ENCODE measurements around the gene COG8. TPM values are rescaled to one million over a fixed set of nuclear protein-coding genes. Genes with fewer than 3 reads are reported as not detected.

The COG8 gene
- total RNA-seq, 1 donor: 34.0 TPM

DNA sequence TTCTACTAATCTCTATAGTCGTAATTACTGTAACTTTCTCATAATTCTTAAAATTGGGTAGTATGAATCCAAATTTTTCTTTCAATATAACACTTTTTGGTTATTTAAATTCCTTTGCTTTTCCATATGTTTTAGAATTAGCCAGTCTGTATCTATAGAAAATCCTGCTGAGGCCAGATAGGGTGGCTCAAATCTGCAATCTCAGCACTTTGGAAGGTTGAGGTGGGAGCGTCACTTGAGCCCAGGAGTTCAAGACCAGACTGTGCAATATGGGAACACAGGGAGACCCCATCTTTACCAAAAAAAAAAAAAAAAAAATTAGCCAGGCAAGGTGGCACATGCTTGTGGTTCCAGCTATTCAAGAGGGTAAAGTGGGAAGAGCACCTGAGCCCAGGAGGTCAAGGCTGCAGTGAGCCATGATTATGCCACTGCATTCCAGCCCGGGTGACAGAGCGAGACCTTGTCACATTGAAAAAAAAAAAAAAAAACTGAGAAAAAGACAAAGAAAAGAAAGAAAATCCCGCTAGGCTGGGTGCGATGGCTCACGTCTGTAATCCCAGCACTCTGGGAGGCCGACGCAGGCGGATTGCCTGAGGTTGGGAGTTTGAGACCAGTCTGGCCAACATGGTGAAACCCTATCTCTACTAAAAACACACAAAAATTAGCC lies 37.2 kb upstream of the COG8 start:
- no peak for DNase-seq (ENCODE audit: insufficient read length, low spot score, missing footprints)
- Histone ChIP-seq H3K27ac (ENCODE audit: low read depth, low read length) (no peak overlapping the region), H4K20me1 (ENCODE audit: insufficient read depth, low read length) (peaks cover 8% of the 10 kb centered on the region), H3K27me3 (ENCODE audit: insufficient read depth, low read length) (no peaks in the 10 kb centered on the region), H3K79me2 (ENCODE audit: insufficient read depth, low read length) (peaks cover 21% of the 10 kb centered on the region), H3K9me3 (ENCODE audit: low read depth, low read length) (no peaks in the 10 kb centered on the region), H3K4me3 (ENCODE audit: insufficient read depth, low read length) (no peak overlapping the region), H2AFZ (ENCODE audit: low read length) (no peak overlapping the region), H3K36me3 (ENCODE audit: insufficient read depth, low read length) (peaks cover 44% of the 10 kb centered on the region), H3K4me1 (ENCODE audit: insufficient read depth, low read length) (peaks cover 3% of the 10 kb centered on the region), H3K4me2 (ENCODE audit: insufficient read depth, low read length) (no peak overlapping the region)
- no peak for TF ChIP-seq CTCF (IDR thresholded peaks at IDR 0.05; ENCODE audit: extremely low read depth, low read depth, low read length)

- no peak overlapping the region for H3K27ac ChIP-seq (ENCODE audit: low read depth, low read length)
- peaks cover 15% of the 10 kb centered on the region for H3K79me2 ChIP-seq (ENCODE audit: insufficient read depth, low read length)
- no peak overlapping the region for H3K4me2 ChIP-seq (ENCODE audit: insufficient read depth, low read length)
- H4K20me1 ChIP-seq (ENCODE audit: insufficient read depth, low read length): peaks cover 6% of the 10 kb centered on the region
- H3K4me3 ChIP-seq (ENCODE audit: insufficient read depth, low read length): no peak overlapping the region
- no peaks in the 10 kb centered on the region for H3K27me3 ChIP-seq (ENCODE audit: insufficient read depth, low read length)
- no peaks in the 10 kb centered on the region for H3K4me1 ChIP-seq (ENCODE audit: insufficient read depth, low read length)
- DNase-seq (ENCODE audit: insufficient read length, low spot score, missing footprints): no peak
- H3K9me3 ChIP-seq (ENCODE audit: low read depth, low read length): no peaks in the 10 kb centered on the region
- H3K36me3 ChIP-seq (ENCODE audit: insufficient read depth, low read length): peaks cover 45% of the 10 kb centered on the region
- H2AFZ ChIP-seq (ENCODE audit: low read length): no peak overlapping the region
- no peak for TF ChIP-seq CTCF (IDR thresholded peaks at IDR 0.05; ENCODE audit: extremely low read depth, low read depth, low read length)
These were observed 33.7 kb upstream of the COG8 start for GRCh38 chr16:69373019-69373418.

DNA sequence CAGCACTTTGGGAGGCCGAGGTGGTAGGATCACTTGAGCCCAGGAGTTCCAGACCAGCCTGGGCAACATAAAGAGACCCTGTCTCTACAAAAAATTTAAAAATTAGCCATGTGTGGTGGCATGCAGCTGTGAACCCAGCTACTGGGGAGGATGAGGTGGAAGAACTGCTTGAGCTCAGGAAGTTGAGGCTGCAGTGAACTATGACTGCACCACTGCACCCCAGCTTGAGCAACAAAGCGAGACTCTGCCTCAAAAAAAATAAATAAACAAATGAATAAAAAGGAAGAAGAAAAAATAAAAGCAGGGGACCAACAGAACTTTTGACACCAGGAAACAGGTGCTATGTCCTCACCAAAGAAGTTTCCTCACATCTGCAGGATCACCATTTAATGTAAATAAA lies 32.2 kb upstream of the COG8 start:
- no peak for TF ChIP-seq CTCF (IDR thresholded peaks at IDR 0.05; ENCODE audit: extremely low read depth, low read depth, low read length)
- no peak overlapping the region for H3K4me2 ChIP-seq (ENCODE audit: insufficient read depth, low read length)
- H3K4me3 ChIP-seq (ENCODE audit: insufficient read depth, low read length): no peak overlapping the region
- no peak overlapping the region for H2AFZ ChIP-seq (ENCODE audit: low read length)
- no peaks in the 10 kb centered on the region for H3K9me3 ChIP-seq (ENCODE audit: low read depth, low read length)
- no peaks in the 10 kb centered on the region for H3K4me1 ChIP-seq (ENCODE audit: insufficient read depth, low read length)
- peaks cover 6% of the 10 kb centered on the region for H4K20me1 ChIP-seq (ENCODE audit: insufficient read depth, low read length)
- peaks cover 51% of the 10 kb centered on the region for H3K36me3 ChIP-seq (ENCODE audit: insufficient read depth, low read length)
- H3K79me2 ChIP-seq (ENCODE audit: insufficient read depth, low read length): peaks cover 15% of the 10 kb centered on the region
- no peak overlapping the region for H3K27ac ChIP-seq (ENCODE audit: low read depth, low read length)
- no peaks in the 10 kb centered on the region for H3K27me3 ChIP-seq (ENCODE audit: insufficient read depth, low read length)
- no peak for DNase-seq (ENCODE audit: insufficient read length, low spot score, missing footprints)

- peaks cover 6% of the 10 kb centered on the region for H4K20me1 ChIP-seq (ENCODE audit: insufficient read depth, low read length)
- no peaks in the 10 kb centered on the region for H3K9me3 ChIP-seq (ENCODE audit: low read depth, low read length)
- H3K27me3 ChIP-seq (ENCODE audit: insufficient read depth, low read length): no peaks in the 10 kb centered on the region
- no peak overlapping the region for H3K4me2 ChIP-seq (ENCODE audit: insufficient read depth, low read length)
- no peak for TF ChIP-seq CTCF (IDR thresholded peaks at IDR 0.05; ENCODE audit: extremely low read depth, low read depth, low read length)
- peaks cover 16% of the 10 kb centered on the region for H3K79me2 ChIP-seq (ENCODE audit: insufficient read depth, low read length)
- no peak overlapping the region for H2AFZ ChIP-seq (ENCODE audit: low read length)
- H3K4me3 ChIP-seq (ENCODE audit: insufficient read depth, low read length): no peak overlapping the region
- no peak for DNase-seq (ENCODE audit: insufficient read length, low spot score, missing footprints)
- no peaks in the 10 kb centered on the region for H3K4me1 ChIP-seq (ENCODE audit: insufficient read depth, low read length)
- H3K27ac ChIP-seq (ENCODE audit: low read depth, low read length): no peak overlapping the region
- peaks cover 65% of the 10 kb centered on the region for H3K36me3 ChIP-seq (ENCODE audit: insufficient read depth, low read length)
These were observed 29.5 kb upstream of the COG8 start for GRCh38 chr16:69368866-69369265.
